HK-2 (cell line): ENCODE results near the gene FNDC3B.

Source experiments
- DNase-seq: peaks from one replicate; pipeline ENCODE4 v3.0.0-alpha.2; 2018; ENCODE audit not compliant: unreplicated experiment

FNDC3B gene

DNA sequence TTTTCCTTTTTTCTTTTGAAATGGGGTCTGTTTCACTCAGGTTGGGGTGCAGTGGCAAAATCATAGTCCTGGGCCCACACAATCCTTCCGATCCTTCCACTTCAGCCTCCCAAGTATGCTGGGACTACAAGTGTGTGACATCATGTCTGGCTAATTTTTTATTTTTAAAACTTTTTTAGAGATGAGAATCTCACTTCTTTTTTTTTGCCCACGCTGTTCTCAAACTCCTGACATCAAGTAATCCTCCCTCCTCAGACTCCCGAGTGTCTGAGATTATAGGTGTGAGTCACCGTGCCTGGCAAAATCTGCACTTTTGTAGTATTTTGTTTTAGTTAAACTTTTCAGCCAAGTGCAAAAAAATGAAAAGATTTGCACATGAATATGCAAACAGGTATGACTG, 171.0 kb downstream of the FNDC3B start:
- no peak for DNase-seq

DNA sequence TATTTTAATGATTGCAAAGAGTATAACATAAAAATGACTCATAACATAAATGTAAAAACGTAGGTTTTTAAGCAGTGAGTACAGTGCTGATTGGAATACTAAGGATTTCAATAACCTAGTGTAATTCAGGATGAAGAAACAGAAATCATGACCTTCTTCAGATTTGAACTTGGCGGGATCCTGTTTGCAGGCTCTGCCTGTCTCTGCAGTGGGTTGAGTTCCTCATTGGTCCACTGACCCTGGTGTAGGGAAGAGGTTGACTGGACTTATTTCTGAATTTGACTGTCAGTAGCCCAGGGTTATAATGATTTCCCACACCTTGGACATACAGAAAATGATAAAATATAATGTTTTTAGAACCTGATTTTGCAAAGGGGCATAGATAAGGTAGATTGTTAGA, 171.7 kb downstream of the FNDC3B start:
- DNase-seq: no peak

DNA sequence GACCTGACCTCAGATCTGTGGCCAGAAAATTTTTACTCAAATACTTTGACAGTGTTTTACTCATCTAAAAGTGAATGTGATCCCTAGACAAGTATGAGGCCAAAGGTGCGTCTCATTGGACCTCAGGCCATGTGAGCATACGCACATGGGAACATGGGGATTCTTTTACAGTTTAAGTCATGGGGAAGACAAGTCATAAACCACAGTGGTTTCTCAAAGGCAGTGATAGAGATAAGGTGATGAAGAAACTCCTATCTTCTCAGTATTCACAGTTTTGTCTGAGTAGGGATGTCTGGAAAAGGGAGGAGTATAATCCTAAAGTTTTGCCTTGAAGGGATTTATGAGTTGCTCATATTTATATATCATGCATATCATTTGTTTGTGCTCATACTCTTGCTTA, 173.8 kb downstream of the FNDC3B start:
- no peak for DNase-seq

DNA sequence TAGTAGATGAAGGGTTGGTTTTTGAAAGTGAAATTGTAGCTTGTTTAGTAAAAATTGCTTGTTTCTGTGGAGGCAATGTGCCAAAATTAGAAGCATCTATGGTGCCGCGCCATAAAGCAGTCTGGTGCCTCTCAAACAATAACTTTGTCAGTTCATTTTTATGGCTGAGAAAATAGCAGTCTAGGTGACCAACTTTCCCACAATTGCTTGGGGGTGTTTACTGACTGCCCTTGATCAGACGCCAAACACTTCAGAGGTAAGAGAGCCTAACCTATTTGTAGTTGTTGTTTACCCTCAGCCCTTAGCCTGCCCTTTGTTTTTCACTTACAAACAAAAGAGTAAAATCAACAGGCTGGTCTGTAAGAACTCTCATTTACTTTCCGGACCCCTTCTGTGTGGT, 174.5 kb downstream of the FNDC3B start:
- no peak for DNase-seq

DNA sequence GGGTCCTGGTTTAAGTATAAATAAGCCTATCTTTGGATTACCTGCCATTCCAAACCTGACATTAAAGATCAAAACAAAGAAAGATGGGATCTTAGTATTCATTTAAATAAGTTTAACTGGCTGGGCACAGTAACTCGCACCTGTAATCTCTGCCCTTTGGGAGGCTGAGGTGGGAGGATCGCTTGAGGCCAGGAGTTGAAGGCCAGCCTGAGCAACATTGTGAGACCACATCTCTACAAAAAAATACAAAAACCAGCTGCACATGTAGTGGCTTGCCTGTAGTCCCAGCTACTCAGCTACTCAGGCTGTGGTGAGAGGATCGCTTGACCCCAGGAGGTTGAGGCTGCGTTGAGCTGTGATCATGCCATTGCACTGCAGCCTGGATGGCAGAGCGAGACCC, 176.9 kb downstream of the FNDC3B start:
- DNase-seq: no peak

DNA sequence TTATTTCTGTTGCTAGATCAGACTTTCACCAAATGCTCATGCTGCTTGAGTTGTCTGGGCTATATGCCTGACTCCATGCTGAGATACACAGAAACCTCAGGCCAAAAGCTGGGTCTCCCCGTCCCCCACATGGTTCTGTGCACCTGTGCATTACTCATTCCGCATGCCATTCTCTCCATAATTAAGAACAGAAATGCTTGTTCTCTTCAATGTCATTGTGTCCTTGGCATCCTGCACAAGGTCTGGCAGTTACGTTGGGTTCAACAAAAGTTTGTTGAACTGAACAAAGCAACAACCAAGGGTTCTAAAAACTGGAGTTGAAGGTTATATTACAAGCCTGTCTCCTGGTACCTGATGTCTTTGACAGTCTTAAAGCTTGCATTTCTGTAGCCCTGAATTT, 177.5 kb downstream of the FNDC3B start:
- no peak for DNase-seq

DNA sequence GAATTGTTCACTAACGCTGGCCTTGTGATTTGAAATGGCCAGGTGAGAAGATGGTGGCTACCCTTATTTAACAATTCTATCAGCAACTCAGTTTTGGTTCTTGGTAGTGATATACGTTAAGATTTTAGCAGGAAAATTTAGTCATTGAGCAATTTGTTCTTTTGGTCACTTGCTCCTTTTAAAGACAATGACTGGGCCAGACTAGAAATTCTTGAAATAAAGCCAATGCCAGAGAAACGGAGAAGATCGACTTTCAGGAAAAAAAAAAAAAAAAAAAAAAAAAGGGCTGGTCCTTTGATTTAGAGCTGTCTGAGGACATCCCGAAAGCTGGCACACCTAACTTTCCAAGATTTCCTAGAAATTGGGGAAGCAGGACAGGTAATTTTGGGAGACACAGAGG, 178.5 kb downstream of the FNDC3B start:
- DNase-seq: no peak

DNA sequence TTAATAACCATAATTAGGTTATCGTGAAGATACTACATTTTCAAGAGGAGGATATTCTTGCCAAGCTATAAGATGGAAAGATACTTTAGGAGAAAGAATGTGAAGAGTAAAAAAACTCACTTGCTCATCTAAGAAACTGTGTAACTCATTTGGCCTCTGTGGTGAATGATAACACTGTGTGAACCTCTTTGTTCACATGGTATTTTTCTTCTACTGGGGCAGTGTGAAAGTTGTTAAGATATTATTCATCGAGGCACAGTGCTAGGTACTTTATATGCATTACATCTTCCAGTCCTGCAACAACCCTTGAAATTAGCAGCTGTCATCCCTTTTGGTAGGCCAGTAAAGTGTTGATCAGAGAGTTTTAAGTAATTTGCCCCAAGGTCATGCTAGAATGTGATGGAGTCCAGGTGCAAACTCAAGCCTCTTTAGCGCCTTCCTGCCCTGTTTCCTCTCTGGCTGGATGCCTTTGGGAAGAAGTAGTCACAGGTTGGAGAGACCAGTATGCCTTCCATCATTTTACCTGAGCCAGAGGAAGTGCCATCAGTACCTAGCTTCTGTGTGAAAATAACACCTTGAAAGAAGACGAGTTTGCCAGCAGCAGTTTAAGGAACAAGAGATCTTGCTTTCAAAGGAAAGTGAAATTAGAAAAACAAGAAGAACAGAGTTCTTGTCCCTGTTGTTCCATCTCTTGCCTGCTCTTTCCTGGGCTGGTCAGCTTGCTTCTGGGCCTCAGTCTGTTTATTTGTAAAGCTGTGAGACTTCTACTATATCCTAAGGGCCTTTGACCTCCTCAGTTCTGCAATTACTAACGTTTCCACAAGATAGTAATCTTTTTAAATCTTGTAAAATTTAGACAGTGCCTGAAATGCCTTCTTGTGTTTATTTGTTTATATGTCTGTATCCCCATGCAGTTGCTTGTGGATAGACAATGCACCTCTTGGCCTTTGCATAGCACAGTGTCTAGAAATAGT, 179.3 kb downstream of the FNDC3B start:
- no peak for DNase-seq

DNA sequence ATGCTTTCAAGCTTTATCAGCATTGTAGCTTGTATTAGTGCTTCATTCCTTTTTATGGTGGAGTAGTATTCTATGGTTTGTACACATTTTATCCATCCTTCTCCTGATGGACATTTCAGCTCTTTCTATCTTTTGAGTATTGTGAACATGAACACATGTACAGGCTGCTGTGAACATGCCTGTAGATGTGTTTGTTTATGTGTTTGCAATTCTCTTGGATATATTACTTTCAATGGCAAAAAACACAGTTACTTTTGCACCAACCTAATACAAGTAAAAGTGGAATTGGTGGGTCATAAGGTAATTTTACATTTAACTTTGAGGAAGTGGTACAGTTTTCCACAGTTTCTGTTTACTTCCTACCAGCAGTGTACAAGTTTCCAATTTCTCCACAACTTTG, 180.4 kb downstream of the FNDC3B start:
- no peak for DNase-seq

DNA sequence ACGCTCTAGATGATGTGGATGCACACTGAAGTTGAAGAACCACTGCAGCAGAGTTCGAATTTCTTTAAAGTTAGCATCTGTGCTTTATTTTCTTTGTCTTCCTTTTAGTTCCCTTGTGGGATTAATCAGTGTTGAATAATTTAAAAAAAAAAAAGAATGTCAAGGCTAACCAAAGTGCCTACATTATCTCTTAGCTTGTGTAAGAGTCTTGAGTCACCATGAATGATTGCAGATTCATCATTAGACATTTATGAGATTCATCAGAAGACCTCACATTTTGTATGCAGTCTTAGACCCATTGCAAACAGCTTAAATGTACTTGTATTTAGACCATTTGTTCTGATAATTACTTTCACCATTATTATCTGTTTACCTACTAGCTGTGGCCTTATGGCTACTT, 182.2 kb downstream of the FNDC3B start:
- no peak for DNase-seq

DNA sequence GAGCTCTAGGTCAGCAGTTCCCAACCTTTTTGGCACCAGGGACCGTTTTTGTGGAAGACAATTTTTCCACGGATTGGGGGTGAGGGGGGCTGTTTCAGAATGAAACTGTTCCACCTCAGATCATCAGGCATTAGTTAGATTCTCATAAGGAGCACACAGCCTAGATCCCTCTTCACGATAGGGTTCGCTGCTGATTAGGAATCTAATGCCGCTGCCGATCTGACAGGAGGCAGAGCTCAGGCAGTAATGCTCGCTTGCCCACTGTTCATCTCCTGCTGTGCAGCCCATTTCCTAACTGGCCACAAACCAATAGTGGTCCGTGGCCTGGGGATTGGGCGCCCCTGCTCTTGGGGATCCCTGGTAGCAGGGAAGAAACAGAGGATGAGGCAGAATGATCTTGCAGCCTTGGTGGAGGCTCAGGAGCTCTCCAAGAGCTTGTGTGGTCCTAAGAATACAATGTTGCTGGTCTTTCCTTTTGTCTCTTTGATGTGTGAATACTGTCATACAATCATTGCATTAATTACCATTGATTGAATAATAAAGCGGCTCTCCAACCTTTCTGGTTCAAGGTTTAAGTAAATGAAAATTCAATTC, 183.2 kb downstream of the FNDC3B start:
- DNase-seq: no peak

DNA sequence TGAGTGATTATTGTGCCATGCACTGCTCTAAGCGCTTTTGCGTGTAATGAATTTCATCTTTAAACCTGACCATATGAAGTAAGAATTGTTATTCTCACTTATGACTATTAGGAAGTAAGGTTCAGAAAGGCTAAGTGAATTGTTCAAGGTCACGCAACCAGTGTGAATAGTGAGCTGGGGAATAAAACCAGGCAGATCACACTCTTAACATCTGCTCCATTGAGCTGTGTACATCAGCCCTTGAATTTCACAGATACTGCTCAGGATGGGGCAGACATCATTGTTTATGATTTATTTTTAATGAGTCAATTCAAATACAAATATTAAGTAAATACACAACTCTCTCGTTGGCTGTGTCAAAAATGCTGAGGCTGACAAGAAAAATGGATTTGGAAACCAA, 184.5 kb downstream of the FNDC3B start:
- no peak for DNase-seq

DNA sequence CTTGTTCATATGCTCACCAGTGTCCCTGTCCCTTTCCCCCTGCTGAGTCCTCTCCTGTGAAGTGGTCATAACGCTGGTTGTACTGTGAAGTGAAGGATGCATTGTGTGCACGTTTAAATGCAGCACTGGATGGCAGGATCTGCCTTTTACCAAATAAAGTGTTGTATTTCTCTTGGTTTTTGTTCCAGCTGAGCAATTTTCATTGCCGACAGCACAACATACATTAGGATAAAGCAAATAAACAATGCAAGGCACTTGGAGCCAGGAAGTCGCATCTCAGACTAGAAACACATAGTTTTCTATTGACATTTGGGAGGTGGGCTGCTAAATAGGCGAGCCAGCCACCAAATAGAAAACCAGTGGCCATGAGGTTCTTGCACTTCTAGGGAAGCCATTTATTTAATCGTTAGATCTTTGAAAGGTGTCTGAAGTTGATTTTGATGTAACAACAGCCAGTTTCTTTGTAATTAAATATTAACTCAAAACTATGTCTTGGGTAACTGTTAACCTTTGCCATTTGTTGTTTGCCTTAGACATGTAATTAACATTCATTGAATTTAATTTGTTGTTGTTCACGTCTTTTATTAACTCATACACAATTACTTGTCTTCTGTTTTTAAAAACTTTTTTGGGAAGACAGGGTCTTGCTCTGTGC, 185.3 kb downstream of the FNDC3B start:
- DNase-seq: no peak

DNA sequence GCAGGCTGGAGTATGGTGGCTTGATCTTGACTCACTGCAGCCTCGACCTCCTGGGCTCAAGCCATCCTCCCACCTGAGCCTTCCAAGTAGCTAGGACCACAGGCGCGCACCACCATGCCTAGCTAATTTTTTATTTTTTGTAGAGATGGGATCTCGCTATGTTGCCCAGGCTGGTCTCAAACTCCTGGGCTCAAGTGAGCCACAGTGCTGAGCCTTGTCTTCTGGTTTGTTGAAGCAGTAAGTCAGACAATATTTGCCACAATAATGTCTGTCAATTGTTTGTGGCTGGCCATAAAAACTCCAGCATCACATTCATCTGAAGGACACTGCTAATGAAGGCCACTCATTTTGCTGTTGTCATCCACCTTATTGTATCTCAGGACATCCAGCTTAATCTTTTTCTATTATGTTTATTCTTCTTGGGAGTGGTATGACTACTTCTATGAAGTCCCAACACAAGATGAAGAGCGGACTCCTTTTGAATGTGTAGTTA, 185.9 kb downstream of the FNDC3B start:
- DNase-seq: no peak

DNA sequence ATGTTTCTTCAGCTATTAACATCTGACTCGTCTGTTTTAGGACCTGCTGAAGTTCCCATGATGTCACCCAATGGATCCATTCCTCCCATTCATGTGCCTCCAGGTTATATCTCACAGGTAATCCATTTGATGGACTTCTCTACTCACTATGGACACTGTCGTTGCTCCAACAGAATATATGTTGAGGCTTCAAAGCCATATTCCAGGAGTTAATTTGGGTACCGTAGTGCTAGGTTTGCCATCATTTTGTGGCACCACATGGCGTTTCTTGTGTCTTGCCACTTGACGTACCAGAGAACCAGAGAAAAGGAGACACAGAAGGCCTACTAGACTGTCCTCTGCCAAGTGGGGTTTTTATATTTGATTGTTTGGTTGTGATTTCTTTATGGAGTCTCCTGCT, 187.5 kb downstream of the FNDC3B start:
- no peak for DNase-seq

DNA sequence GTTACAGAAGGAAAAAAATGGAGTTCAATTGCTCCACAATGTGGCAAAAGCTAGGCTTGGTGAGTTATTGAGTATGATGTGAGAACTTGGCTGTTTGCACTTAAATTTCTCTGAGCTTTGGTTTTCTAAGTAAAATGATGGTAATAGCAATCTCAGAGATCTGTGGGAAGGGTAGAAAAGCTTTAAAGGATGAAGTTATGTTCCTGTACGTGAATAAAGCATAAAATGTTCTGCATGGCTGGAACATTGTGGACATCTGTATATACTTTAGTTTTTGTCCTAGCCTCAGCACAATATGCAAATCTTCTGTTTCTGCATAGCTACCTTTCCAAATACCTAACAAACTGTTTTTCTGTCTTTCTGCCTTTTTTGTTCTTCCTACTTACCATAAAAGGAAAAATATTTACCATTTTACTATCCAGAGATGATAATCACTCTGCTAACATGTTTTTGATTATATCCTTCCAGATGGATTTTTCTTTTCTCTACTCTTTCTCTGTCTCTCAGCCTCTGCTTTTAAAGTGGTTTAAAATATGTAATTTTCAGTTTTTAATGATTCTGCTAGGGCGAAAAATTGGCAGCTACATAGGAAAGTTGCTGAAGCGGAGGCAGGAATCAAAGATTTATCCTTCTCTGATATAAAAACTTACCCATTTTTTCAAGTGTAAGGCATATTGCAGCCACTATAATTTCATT, 188.1 kb downstream of the FNDC3B start:
- no peak for DNase-seq

DNA sequence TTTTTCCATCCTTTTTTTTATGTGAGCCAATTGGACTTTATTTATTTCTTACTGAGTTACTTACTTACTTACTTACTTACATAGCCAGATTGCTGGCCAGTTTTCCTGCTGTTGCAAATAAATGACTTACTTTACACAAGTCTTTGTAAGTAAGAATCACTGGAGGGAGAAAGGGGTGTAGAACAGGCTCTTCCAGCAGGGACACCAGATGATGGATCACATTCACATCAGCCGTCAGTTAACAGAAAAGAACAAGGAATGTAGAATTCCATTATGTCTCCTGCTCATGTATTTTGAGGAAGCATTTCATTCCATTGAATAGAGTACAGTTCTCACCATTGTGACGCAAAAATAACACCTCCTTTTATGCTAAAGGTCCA, 188.6 kb downstream of the FNDC3B start:
- DNase-seq: no peak

DNA sequence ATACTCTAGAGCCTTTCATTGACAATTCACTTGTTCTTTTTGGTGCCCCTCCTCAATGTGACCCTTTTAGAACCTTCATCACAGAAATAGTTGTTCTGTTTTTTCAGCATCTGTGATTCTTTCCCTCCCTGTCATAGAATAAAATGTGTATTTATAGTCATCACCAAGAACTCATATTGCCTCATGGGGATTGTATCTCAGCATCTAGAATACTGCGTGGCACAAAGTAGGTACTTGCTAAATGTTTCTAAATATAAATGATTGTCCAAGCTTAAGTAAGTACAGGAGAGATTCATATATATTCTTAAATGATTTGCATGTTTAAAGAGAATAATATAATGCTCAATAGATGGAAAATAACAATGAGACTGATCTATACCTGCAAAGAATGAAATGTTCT, 190.1 kb downstream of the FNDC3B start:
- no peak for DNase-seq

DNA sequence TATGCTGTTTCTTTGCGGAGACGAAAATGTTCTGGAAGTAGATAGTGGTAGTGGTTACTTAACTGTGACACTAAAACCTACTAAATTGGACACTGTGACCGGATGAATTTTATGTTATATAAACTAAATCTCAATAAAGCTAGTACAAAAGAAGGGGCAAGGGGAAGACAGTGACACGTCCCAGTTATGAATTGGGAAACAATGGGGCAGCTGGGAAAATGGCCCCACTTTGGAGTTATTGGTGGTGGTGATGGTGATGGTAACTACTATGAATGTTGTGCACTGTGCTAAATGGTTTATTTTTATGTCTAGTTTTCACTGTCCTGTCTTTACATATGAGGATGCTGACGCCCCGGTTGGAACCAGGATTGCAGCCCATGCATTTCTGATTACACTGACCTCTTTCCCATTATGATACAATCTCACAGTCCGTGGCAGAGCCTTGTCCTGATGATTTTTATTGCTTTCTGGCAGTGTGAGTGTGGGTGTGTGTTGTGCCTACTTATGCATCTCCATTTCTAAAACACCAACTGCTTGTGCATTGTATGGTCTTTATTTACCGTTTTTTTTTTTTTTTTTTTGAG, 192.0 kb downstream of the FNDC3B start:
- no peak for DNase-seq

DNA sequence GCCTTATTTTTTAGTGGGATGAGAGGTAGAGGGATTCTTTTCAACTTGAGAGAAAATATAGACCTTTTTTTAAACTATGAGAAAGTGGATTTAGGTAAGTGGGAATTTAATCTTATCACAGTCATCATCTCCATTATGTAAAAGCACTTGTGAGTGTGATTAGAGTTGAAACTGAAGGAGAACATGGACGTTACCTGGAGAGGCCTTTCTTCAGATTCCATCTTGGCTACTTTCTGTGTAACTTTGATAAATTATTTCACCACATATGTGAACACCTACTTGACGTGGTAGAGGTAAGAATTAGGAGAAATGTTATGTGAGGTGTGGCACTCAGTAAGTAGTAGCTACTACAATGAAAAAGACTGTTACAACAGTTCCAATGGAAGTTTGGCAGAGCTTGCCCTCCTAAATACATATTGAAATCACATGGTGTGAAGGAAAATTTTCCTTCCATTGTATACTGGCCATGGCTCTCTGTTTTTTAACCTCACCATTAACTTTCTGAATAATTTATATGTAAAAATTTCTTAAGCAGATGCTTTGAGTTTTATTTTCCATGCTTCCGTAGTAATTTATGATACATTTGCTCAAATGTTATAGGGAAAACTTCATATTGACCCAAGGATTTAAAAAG, 193.3 kb downstream of the FNDC3B start:
- DNase-seq: no peak
